HCT116 (cell line): ENCODE measurements around the gene PSMD11. TPM values are rescaled to one million over a fixed set of nuclear protein-coding genes. Genes with fewer than 3 reads are reported as not detected.

Experiments
- ATAC-seq: fragments of 200-7000 bp; cut with Tn5 transposase; 2 replicates; pipeline ENCODE4 v1.9.1; 2020; ENCODE audit warnings: mild to moderate bottlenecking, moderate library complexity
- BruUV-seq: library from RNA; stranded (reverse); fragments of 400-500 nt; replicated peaks from 2 replicates; lab custom pipeline; 2021; lab: Mats Ljungman, UMichigan
- CTCF ChIA-PET: fragments of 300-600 bp; sonication (Branson Sonifier 250); formaldehyde crosslinking; loops from one replicate; lab custom pipeline; 2021; ENCODE audit warnings: antibody characterized with exemption; lab: Charles Lee
- POLR2A ChIA-PET: fragments of 300-600, 350-600 bp; sonication (Branson Sonifier 250); formaldehyde crosslinking; loops from one replicate; lab custom pipeline; 2021; ENCODE audit warnings: antibody characterized with exemption; lab: Charles Lee
- RAD21 ChIA-PET, 2 experiments: fragments of 300-600 bp; sonication (Branson Sonifier 250); formaldehyde crosslinking; loops; one replicate each; lab custom pipeline; 2023; ENCODE audit warnings: low total read pairs in 2 of 2; ENCODE audit not compliant: uncharacterized antibody in 2 of 2, unreplicated experiment in 2 of 2, low non-redundant PET in 1 of 2; lab: Charles Lee
- DNase-seq: peaks from one replicate; pipeline ENCODE4 v3.0.0-alpha.2; 2010; ENCODE audit warnings: low read depth, low spot score
- H2AFZ ChIP-seq: fragments of 200-600 bp; shearing (Covaris generic), sonication (generic); 2 replicates; pipeline ENCODE4 v1.6.1; 2017; ENCODE audit warnings: low read depth, mixed run types, mixed read lengths, antibody characterized with exemption, low read length; ENCODE audit not compliant: poor library complexity, severe bottlenecking
- H3K27ac ChIP-seq: 2 replicates; pipeline ENCODE4 v1.5.1; 2012; ENCODE audit warnings: low read depth, low read length
- H3K27me3 ChIP-seq: fragments of 200-600 bp; sonication (generic); 2 replicates; pipeline ENCODE4 v1.6.1; 2016; ENCODE audit warnings: mixed run types, low read length, mixed read lengths; ENCODE audit not compliant: insufficient read depth
- H3K36me3 ChIP-seq, 2 experiments: fragments of 200-500 bp in 1 of 2; fragments of 200-600 bp in 1 of 2; sonication (Bioruptor generic) in 1 of 2; sonication (generic) in 1 of 2; 2 replicates each; pipeline versions ENCODE4 v1.5.1 to v1.6.1; 2014 to 2016; ENCODE audit warnings: low read length in 2 of 2, inconsistent platforms in 1 of 2, mixed read lengths in 1 of 2, mixed run types in 1 of 2; ENCODE audit not compliant: insufficient read depth in 2 of 2, control insufficient read depth in 1 of 2
- H3K4me1 ChIP-seq, 2 experiments: fragments of 200-600 bp in 1 of 2; sonication (generic) in 1 of 2; 2 replicates each; pipeline versions ENCODE4 v1.5.1 to v1.6.1; 2012 to 2017; ENCODE audit warnings: low read length in 2 of 2, inconsistent platforms in 1 of 2, mild to moderate bottlenecking in 1 of 2, mixed read lengths in 1 of 2, mixed run types in 1 of 2, moderate library complexity in 1 of 2; ENCODE audit not compliant: insufficient read depth in 2 of 2, control insufficient read depth in 1 of 2
- H3K4me2 ChIP-seq: fragments of 200-600 bp; sonication (generic); 2 replicates; pipeline ENCODE4 v1.6.1; 2017; ENCODE audit warnings: mixed run types, low read length, mixed read lengths
- H3K4me3 ChIP-seq, 2 experiments: fragments of 200-600 bp in 1 of 2; sonication (generic) in 1 of 2; replicated peaks in 1 of 2; 2 replicates each; pipeline ENCODE4 v1.5.1; 2011 to 2016; ENCODE audit warnings: low read length in 2 of 2, control low read depth in 1 of 2, low read depth in 1 of 2, mild to moderate bottlenecking in 1 of 2, mixed read lengths in 1 of 2, mixed run types in 1 of 2
- H3K79me2 ChIP-seq: fragments of 200-600 bp; sonication (generic); 2 replicates; pipeline ENCODE4 v1.6.1; 2017; ENCODE audit warnings: mild to moderate bottlenecking, mixed run types, low read length, moderate library complexity, mixed read lengths; ENCODE audit not compliant: insufficient read depth
- H3K9ac ChIP-seq: fragments of 200-600 bp; sonication (generic); 2 replicates; pipeline ENCODE4 v1.6.1; 2016; ENCODE audit warnings: low read length, mixed read lengths
- H3K9me2 ChIP-seq: fragments of 200-600 bp; sonication (generic), shearing (Covaris generic); 2 replicates; pipeline ENCODE4 v1.6.1; 2017; ENCODE audit warnings: mixed run types, mild to moderate bottlenecking, moderate library complexity; ENCODE audit not compliant: insufficient read depth
- H3K9me3 ChIP-seq, 2 experiments: fragments of 200-500 bp in 1 of 2; fragments of 200-600 bp in 1 of 2; sonication (Bioruptor generic) in 1 of 2; sonication (generic) in 1 of 2; 2 replicates each; pipeline ENCODE4 v1.6.1; 2014 to 2017; ENCODE audit warnings: low read length in 2 of 2, mixed read lengths in 2 of 2, inconsistent platforms in 1 of 2, low read depth in 1 of 2, mild to moderate bottlenecking in 1 of 2, mixed run types in 1 of 2, moderate library complexity in 1 of 2; ENCODE audit not compliant: control insufficient read depth in 1 of 2, insufficient read depth in 1 of 2
- H4K20me1 ChIP-seq: fragments of 200-600 bp; sonication (generic), shearing (Covaris generic); 2 replicates; pipeline ENCODE4 v1.6.1; 2017; ENCODE audit warnings: mixed run types, mild to moderate bottlenecking, moderate library complexity; ENCODE audit not compliant: insufficient read depth
- CBX3 ChIP-seq: IDR thresholded peaks from 2 replicates; pipeline ENCODE4 v1.6.1; 2012; ENCODE audit warnings: low read depth
- EZH2 ChIP-seq: fragments of 200-600 bp; sonication (generic); IDR thresholded peaks from 2 replicates; pipeline ENCODE4 v1.6.1; 2017; ENCODE audit warnings: antibody characterized with exemption, mixed run types
- JUND ChIP-seq: IDR thresholded peaks from 2 replicates; pipeline ENCODE4 v1.6.1; 2012
- POLR2A ChIP-seq: IDR thresholded peaks from 2 replicates; pipeline ENCODE4 v1.7.0; 2011; ENCODE audit warnings: borderline replicate concordance; ENCODE audit not compliant: insufficient read depth, insufficient read length; ENCODE audit errors: extremely low read depth
- SIN3A ChIP-seq: IDR thresholded peaks from 2 replicates; pipeline ENCODE4 v1.6.1; 2012; ENCODE audit warnings: low read depth
- SP1 ChIP-seq: IDR thresholded peaks from 2 replicates; pipeline ENCODE4 v1.6.1; 2012; ENCODE audit warnings: low read depth
- SRF ChIP-seq: IDR thresholded peaks from 2 replicates; pipeline ENCODE4 v1.6.1; 2012; ENCODE audit warnings: low read depth
- ZNF274 ChIP-seq: fragments of 200-500 bp; sonication (Bioruptor generic); IDR thresholded peaks from 2 replicates; pipeline ENCODE4 v1.6.1; 2014; ENCODE audit warnings: mild to moderate bottlenecking, low read depth, low read length, inconsistent platforms
- intact Hi-C: fragments of 100-400 bp; cut with micrococcal nuclease; formaldehyde crosslinking; loops from 2 replicates; pipeline ENCODE4 v1.10.0; 2022
- total RNA-seq: library from RNA; stranded (reverse); gene quantifications from one replicate; pipeline ENCODE4 v1.2.1, GENCODE V29; 2021; ENCODE audit not compliant: unreplicated experiment
- TF ChIP-seq, protein P1 (sequence below), 3 experiments: fragments of 200-600 bp in 1 of 3; sonication (generic) in 1 of 3; IDR thresholded peaks in 2 of 3; conservative IDR thresholded peaks in 1 of 3; 2 replicates each; pipeline ENCODE4 v1.5.1; 2012 to 2017; ENCODE audit warnings: low read depth in 2 of 3, low read length in 2 of 3, antibody characterized with exemption in 1 of 3, borderline replicate concordance in 1 of 3, control low read depth in 1 of 3, mild to moderate bottlenecking in 1 of 3, mixed read lengths in 1 of 3, mixed run types in 1 of 3, moderate library complexity in 1 of 3; ENCODE audit not compliant: insufficient read depth in 1 of 3

The PSMD11 gene
- total RNA-seq, 1 experiment from 2014 or later, result 143 TPM

- no peak overlapping the region for H3K4me3 ChIP-seq
- no peaks in the 10 kb centered on the region for H4K20me1 ChIP-seq
- TF ChIP-seq EZH2 (no peak), SIN3A (no peak)
- no peaks in the 10 kb centered on the region for H3K9me3 ChIP-seq
- no TSS peak for BruUV-seq
- ChIA-PET POLR2A (no interaction called here), CTCF (no interaction called here), RAD21 (no interaction called here)
- no peak overlapping the region for H3K4me2 ChIP-seq
- H3K27me3 ChIP-seq, result no peaks in the 10 kb centered on the region
- no peaks in the 10 kb centered on the region for H3K9me2 ChIP-seq
- H3K27ac ChIP-seq, result no peak overlapping the region
- H3K79me2 ChIP-seq, result no peaks in the 10 kb centered on the region
- no peak for ATAC-seq
- DNase-seq, result no peak
- H2AFZ ChIP-seq, result no peak overlapping the region
- no peak overlapping the region for H3K9ac ChIP-seq
- no peaks in the 10 kb centered on the region for H3K4me1 ChIP-seq
- intact Hi-C loops, result no loop called here
- no peaks in the 10 kb centered on the region for H3K36me3 ChIP-seq
These were observed 84.5 kb downstream of the PSMD11 start for GRCh38 chr17:32528825-32529224.

DNA sequence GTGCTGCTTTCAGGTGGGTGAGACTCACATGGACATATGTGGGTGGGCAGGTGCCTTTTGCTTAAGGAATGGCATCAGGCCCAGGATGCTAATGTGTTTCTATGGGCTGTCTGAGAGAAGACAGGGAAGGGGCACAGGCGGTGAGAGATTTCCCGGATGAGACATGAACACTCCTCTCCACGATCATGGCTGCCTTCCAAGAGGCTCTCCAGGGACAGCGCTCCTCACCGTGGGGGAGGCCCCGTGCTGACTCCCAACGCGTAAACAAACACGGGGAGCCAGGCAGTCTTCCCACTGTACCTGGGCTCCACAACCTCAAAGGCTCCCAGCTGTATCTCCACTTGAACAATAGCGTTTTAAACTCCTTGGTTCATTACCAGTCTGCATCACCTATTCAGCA is 85.3 kb downstream of the PSMD11 start:
- no peaks in the 10 kb centered on the region for H3K79me2 ChIP-seq
- TF ChIP-seq, protein P1, sequence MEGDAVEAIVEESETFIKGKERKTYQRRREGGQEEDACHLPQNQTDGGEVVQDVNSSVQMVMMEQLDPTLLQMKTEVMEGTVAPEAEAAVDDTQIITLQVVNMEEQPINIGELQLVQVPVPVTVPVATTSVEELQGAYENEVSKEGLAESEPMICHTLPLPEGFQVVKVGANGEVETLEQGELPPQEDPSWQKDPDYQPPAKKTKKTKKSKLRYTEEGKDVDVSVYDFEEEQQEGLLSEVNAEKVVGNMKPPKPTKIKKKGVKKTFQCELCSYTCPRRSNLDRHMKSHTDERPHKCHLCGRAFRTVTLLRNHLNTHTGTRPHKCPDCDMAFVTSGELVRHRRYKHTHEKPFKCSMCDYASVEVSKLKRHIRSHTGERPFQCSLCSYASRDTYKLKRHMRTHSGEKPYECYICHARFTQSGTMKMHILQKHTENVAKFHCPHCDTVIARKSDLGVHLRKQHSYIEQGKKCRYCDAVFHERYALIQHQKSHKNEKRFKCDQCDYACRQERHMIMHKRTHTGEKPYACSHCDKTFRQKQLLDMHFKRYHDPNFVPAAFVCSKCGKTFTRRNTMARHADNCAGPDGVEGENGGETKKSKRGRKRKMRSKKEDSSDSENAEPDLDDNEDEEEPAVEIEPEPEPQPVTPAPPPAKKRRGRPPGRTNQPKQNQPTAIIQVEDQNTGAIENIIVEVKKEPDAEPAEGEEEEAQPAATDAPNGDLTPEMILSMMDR (IDR thresholded peaks at IDR 0.05 in 2 of 3, conservative IDR thresholded peaks at IDR 0.05 in 1 of 3; ENCODE audit: borderline replicate concordance in 1 of 3, insufficient read depth in 1 of 3, low read depth in 2 of 3, low read length in 2 of 3), result no peak
- no peak for TF ChIP-seq SP1
- no peak for TF ChIP-seq POLR2A
- TF ChIP-seq CBX3, result no peak
- no peak for TF ChIP-seq ZNF274
- TF ChIP-seq SRF, result no peak
- TF ChIP-seq JUND, result no peak
- CTCF ChIA-PET, result no interaction called here
- BruUV-seq, result no TSS peak
- no peak overlapping the region for H3K9ac ChIP-seq
- H3K4me1 ChIP-seq, result no peaks in the 10 kb centered on the region
- POLR2A ChIA-PET, result no interaction called here
- no peaks in the 10 kb centered on the region for H3K36me3 ChIP-seq
- H3K9me3 ChIP-seq, result no peaks in the 10 kb centered on the region
- no peak overlapping the region for H3K4me2 ChIP-seq
- no peak overlapping the region for H3K4me3 ChIP-seq
- intact Hi-C loops, result no loop called here
- no peak for ATAC-seq
- H2AFZ ChIP-seq, result no peak overlapping the region
- no peaks in the 10 kb centered on the region for H4K20me1 ChIP-seq
- RAD21 ChIA-PET, result no interaction called here
- no peak overlapping the region for H3K27ac ChIP-seq
- no peak for DNase-seq
- H3K9me2 ChIP-seq, result no peaks in the 10 kb centered on the region
- no peaks in the 10 kb centered on the region for H3K27me3 ChIP-seq

Other genes with a start within 250 kb of the PSMD11 start
- 4.0 TPM for gene RHBDL3, start 178.7 kb upstream of the PSMD11 start, total RNA-seq
- 22.5 TPM for gene C17orf75, start 102.3 kb upstream of the PSMD11 start, total RNA-seq
- gene ZNF207, start 94.4 kb upstream of the PSMD11 start, total RNA-seq, result 181 TPM
- gene CDK5R1, start 42.5 kb downstream of the PSMD11 start, total RNA-seq, result 5.4 TPM